Endothelial cell (in vitro differentiated cells): ENCODE data around the gene GDNF. TPM values are rescaled to one million over a fixed set of nuclear protein-coding genes. Genes with fewer than 3 reads are reported as not detected.

ENCODE experiments used
- DNase-seq: peaks from one replicate; pipeline ENCODE4 v3.0.0; 2021; ENCODE audit warnings: low spot score
- H3K27ac Mint-ChIP-seq: one replicate; pipeline ENCODE4 v1.8.0; 2021; ENCODE audit warnings: mixed read lengths, inconsistent platforms; ENCODE audit not compliant: unreplicated experiment
- H3K27me3 Mint-ChIP-seq: one replicate; pipeline ENCODE4 v1.8.0; 2021; ENCODE audit warnings: mild to moderate bottlenecking, moderate library complexity, mixed read lengths, inconsistent platforms; ENCODE audit not compliant: unreplicated experiment
- H3K36me3 Mint-ChIP-seq: one replicate; pipeline ENCODE4 v1.8.0; 2021; ENCODE audit warnings: mild to moderate bottlenecking, low read depth, mixed read lengths, inconsistent platforms; ENCODE audit not compliant: unreplicated experiment
- H3K4me1 Mint-ChIP-seq: one replicate; pipeline ENCODE4 v1.8.0; 2021; ENCODE audit warnings: mild to moderate bottlenecking, mixed read lengths, inconsistent platforms; ENCODE audit not compliant: unreplicated experiment
- H3K4me3 Mint-ChIP-seq: one replicate; pipeline ENCODE4 v1.8.0; 2021; ENCODE audit warnings: mild to moderate bottlenecking, mixed read lengths, inconsistent platforms; ENCODE audit not compliant: unreplicated experiment
- H3K9me3 Mint-ChIP-seq: one replicate; pipeline ENCODE4 v1.8.0; 2021; ENCODE audit warnings: mixed read lengths, inconsistent platforms; ENCODE audit not compliant: unreplicated experiment
- CTCF ChIP-seq: fragments of 200-600 bp; sonication (generic); IDR thresholded peaks from one replicate; pipeline ENCODE4 v1.5.0; 2021; ENCODE audit warnings: antibody characterized with exemption; ENCODE audit not compliant: unreplicated experiment
- total RNA-seq: library from RNA; stranded (reverse); fragmentation: NEBNext Ultra II Directional; extraction: Animal tissue kit (Norgen Biotek cat#: 25700); gene quantifications from one replicate; pipeline ENCODE4 v1.2.1, GENCODE V29; 2021; ENCODE audit not compliant: unreplicated experiment

The GDNF gene
- total RNA-seq, 1 donor from 2014 or later: not detected

- no peak for DNase-seq
- Mint-ChIP-seq H3K4me3 (no peak overlapping the region), H3K27ac (no peak overlapping the region), H3K27me3 (peaks cover 13% of the 10 kb centered on the region), H3K9me3 (no peaks in the 10 kb centered on the region), H3K4me1 (peaks cover 4% of the 10 kb centered on the region), H3K36me3 (no peaks in the 10 kb centered on the region)
- TF ChIP-seq CTCF: no peak
These were observed 9.5 kb downstream of the GDNF start for GRCh38 chr5:37830348-37830747.

- Mint-ChIP-seq H3K9me3 (no peaks in the 10 kb centered on the region), H3K4me3 (no peak overlapping the region), H3K36me3 (no peaks in the 10 kb centered on the region), H3K4me1 (no peaks in the 10 kb centered on the region), H3K27me3 (peaks cover 4% of the 10 kb centered on the region), H3K27ac (no peak overlapping the region)
- TF ChIP-seq CTCF: no peak
- DNase-seq: no peak
These were observed 14.4 kb downstream of the GDNF start for GRCh38 chr5:37825334-37825915.

GRCh38 chr5:37823433-37824152 lies 16.2 kb downstream of the GDNF start:
- DNase-seq: no peak
- Mint-ChIP-seq H3K9me3 (no peaks in the 10 kb centered on the region), H3K27ac (no peak overlapping the region), H3K4me1 (no peaks in the 10 kb centered on the region), H3K4me3 (no peak overlapping the region), H3K27me3 (no peaks in the 10 kb centered on the region), H3K36me3 (no peaks in the 10 kb centered on the region)
- TF ChIP-seq CTCF: no peak

GRCh38 chr5:37816883-37817282 lies 23.0 kb downstream of the GDNF start:
- no peak for TF ChIP-seq CTCF
- no peak overlapping the region for H3K27ac Mint-ChIP-seq
- H3K27me3 Mint-ChIP-seq: peaks cover 1% of the 10 kb centered on the region
- DNase-seq: no peak
- no peaks in the 10 kb centered on the region for H3K4me1 Mint-ChIP-seq
- H3K36me3 Mint-ChIP-seq: no peaks in the 10 kb centered on the region
- no peak overlapping the region for H3K4me3 Mint-ChIP-seq
- H3K9me3 Mint-ChIP-seq: no peaks in the 10 kb centered on the region

- no peak overlapping the region for H3K27ac Mint-ChIP-seq
These were observed 23.5 kb downstream of the GDNF start for GRCh38 chr5:37816331-37816730.

More at GRCh38 chr5:37816331-37816730, 23.5 kb downstream of the GDNF start:
- H3K27me3 Mint-ChIP-seq: peaks cover 1% of the 10 kb centered on the region
- no peaks in the 10 kb centered on the region for H3K4me1 Mint-ChIP-seq
- no peak for DNase-seq
- no peak overlapping the region for H3K4me3 Mint-ChIP-seq
- no peaks in the 10 kb centered on the region for H3K36me3 Mint-ChIP-seq
- no peaks in the 10 kb centered on the region for H3K9me3 Mint-ChIP-seq
- TF ChIP-seq CTCF: no peak
